Globus pallidus (tissue), 1 donor: ENCODE results near the gene MST1R.
"Not testable (repeated sequence)": the region's sequence is repeated elsewhere in the genome, so short reads cannot be mapped to it uniquely, and the experiment has no call there.

Source experiments
- DNase-seq: peaks from one replicate; pipeline ENCODE4 v3.0.0-alpha.2; 2015; ENCODE audit warnings: low spot score

Gene MST1R

GRCh38 chr3:49911124-49911420 is 7.4 kb upstream of the MST1R start:
- no peak for DNase-seq

DNA sequence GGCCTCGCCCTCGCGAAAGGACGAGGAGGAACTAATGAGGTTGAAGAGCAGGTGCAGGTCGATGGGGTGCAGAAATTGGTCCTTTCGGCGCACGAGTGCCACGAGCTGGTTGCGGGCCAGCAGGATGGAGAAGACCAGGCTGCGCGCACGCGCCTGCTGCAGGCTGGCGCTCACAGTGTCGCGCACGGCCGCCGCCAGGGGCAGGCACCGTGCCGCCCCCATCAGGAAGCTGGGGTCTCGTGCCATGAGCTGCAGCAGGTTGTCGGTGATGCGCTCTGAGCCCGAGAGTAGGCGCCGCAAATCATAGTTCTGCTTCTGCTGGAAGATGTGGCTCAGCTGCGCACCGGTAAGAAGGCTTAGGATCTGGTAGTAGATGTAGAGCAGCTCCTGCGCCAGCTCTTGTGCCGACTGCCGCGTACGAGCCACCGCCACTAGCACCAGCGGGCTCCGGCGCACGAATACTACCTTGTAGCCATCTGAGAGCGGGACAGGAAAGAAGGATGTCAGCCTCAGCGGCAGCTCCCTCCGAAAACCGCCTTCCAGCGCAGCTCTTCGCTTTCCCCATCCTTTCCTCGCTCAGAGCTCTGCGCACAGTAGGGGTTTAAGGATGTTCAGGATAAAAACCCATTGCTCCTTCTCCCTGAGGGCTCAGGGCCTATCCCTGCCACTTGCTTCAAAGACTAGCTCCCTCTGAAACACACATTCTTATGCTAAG is 6.9 kb upstream of the MST1R start:
- DNase-seq = no peak

DNA sequence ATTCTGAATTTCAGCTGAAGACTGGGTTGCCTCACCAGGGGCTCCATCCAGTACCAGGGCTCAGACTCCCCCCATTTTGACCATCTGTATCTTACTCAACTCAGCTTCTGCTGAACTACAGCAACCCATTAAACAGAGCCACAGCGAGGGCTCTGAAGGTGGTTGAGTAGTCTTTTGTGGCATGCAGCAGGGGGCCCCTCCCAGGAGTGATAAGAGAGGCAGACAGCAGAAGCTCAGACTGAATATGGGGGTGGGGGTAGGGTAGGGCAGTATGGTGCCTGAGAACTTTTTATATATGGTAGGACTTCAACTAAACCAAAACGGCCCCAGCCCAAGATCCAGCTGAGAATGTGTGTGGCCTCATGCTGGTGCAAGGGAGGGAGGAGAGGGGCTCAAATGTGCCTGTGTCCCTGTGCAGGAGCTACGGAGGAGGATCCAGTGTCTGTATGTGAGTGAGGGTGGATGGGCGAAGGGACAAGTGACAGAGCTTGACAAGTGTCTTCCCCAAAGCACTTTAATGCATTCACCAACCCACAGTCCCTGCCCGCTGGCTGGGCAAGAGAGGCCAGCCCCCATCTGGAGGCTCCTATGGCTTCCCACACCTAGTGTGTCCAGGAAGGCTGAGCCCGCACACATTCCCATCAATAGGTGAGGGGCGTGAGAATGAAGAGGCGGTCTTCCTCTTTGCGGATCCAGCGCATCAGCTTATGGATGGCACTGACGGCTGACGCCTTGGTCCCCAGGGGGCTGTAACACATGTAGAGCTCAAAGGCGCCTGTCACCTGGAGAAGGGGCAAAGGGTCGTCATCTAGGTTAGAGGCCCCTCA is 4.9 kb upstream of the MST1R start:
- no peak for DNase-seq

GRCh38 chr3:49906073-49906743 is 2.5 kb upstream of the MST1R start:
- no peak for DNase-seq

DNA sequence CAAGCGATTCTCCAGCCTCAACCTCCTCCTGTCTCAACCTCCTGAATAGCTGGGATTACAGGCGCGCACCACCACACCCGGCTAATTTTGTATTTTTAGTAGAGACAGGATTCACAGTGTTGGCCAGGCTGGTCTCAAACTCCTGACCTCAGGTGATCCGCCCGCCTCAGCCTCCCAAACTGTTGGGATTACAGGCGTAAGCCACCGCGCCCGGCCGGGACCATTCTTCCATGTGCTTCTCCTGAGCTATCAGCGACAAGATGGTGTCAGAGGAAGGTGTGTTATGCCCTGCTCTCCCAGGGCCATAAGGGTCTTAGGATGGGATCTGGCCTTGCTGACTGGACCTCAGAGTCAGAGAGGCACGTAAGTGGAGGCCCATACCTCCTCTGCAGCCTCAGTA is 775 bp upstream of the MST1R start:
- not testable (repeated sequence) for DNase-seq

GRCh38 chr3:49902511-49903345 is 945 bp downstream of the MST1R start:
- DNase-seq = no peak

DNA sequence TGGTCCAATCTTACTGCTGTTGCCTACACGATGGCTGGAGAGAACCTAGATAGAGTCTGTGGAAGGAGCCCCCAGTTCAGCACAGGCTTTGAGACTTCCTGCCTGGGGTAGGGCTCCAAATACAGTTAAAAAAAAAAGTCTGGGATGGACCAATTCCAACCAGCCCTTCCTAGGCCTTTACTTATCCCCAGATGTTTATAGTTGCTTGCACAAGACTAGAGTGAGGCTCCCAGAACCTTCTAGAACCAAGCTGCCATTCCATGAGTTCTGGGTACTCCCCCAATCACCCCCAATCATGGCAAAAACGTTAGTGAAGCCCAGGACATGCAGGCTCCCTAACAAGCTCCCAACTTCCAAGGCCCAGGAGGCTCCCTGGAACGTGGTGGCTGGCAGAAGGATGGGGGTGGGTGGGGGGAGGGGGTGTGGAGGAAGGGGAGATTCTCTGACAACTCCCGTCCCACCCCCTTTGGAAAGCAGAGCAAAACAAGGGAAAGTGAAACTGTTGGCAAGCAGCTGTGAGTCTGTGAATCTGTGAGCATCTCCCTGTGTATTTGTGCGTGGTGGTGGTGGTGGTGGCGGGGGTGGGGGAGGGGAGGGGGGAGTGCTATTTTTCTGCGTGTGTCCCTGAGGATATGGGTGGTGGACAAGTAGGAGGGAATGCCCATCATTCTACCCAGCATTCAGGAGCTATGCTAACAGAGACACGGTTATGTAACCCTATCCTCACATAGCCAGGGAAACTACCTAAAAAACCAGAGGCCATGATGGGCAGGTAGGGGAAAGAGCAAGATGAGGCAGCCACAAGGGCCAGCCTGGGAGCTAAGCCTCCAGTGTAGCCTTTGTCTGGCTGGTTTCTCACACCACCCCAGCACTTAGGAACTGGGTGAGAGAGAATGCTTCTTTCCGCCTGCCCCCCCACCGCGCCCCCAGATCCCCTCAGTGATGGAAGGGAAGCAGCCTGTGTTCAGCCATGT is 2.0 kb downstream of the MST1R start:
- DNase-seq = no peak

- no peak for DNase-seq
These were observed 3.1 kb downstream of the MST1R start for GRCh38 chr3:49900491-49901153.

DNA sequence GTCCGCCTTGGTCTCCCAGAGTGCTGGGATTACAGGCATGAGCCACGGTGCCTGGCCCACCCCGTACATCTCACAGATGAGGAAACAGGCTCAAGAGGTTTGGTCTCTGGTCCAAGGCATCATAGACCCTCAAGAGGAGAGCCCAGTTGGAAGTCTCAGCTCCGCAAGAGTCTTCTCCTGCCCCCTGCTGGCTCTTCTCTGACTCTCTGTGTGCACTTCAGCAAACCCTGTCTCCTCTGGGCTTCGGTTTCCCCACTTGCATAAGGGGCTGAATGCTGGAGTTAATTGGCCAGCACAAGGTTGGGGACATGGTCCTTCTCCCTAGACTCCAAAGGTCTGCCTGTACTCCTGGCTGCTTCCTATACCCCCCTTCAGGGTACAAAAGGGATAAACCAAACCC is 3.9 kb downstream of the MST1R start:
- DNase-seq = no peak

- no peak for DNase-seq
These were observed 4.7 kb downstream of the MST1R start for GRCh38 chr3:49898991-49899390.

DNA sequence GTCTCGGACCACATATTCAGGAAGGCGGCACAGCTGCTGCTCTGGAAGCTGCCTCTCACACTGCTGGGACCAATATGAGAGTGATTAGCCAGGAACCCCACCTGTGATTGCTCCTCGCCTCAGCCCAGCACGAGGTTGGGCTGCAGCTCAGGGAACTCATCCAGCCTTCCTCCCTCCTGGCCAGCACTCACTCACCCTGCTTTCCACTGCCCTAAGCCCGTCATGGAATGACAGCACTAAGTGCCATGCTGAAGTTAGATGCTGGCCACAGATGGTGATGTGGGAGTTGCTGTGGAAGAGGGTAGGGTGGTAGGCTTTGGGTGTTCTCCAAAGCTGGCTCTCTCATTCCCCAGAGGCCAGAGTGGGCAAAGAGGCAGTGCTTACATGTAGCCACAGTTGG is 7.3 kb downstream of the MST1R start:
- DNase-seq = no peak

DNA sequence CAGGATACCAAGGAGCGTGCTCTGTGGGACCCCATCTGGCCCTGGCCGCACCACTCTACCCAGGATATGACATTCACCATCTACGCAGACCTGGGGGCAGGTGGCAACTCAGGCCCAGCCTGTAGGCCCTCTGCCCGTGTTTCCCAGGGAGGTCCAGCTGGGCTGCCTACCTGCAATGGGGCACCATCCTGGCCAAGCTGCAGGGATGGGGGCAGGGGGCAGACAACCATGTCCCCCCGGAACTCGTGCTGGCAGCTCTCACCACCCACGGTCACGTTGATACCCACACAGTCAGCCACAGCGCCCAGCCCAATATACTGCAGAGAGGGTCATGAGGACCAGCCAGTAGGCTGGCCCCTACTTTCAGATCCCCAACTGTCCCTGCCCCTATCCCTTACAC is 7.9 kb downstream of the MST1R start:
- DNase-seq = no peak

GRCh38 chr3:49889296-49889695 is 14.4 kb downstream of the MST1R start:
- no peak for DNase-seq

GRCh38 chr3:49886922-49887265 is 16.8 kb downstream of the MST1R start:
- no peak for DNase-seq

DNA sequence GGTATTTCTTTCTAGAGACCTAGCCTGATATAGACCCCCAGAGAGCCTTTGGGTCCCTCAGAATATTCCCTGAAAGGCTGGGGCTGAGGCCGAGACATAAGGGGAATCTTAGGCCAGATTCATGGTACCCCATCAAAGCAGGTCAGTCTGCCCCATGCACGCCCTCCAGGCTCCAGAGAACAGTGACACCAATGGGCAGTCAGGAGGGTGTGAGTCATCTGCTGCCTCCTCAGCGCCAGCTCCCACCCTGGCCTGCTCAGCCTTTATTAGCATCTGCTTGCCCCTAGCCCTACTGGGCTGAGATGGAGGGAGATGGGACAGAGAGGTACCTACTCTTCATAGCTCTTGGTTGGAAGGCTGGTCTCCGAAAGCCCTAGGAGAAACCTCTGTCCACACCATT is 19.7 kb downstream of the MST1R start:
- DNase-seq = no peak

GRCh38 chr3:49882166-49882565 is 21.5 kb downstream of the MST1R start:
- no peak for DNase-seq

GRCh38 chr3:49880581-49881315 is 22.9 kb downstream of the MST1R start:
- no peak for DNase-seq

DNA sequence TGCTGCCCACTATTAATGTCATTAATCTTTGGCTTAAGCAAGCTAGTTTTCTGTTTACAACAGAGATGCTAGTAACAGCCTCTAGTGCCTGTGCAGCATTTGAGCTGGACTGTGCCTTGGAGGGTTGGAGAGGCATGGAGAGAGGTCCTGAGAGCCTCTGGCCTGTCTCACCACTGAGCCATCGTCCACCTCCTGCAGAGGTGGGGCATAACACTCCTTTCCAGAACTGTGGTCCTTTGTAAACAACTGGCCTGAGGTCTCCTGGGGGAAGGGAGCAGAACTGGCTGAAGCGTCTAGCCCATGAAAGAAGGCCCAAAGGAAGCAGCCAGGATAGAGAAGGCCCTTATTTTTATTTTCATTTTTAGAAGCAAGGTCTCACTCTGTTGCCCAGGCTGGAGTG is 24.0 kb downstream of the MST1R start:
- DNase-seq = no peak

- DNase-seq = no peak
These were observed 25.0 kb downstream of the MST1R start for GRCh38 chr3:49878686-49879085.

- DNase-seq = no peak
These were observed 26.0 kb downstream of the MST1R start for GRCh38 chr3:49877716-49878115.
